ENCODE results near the gene AMFR.

AMFR gene

DNA sequence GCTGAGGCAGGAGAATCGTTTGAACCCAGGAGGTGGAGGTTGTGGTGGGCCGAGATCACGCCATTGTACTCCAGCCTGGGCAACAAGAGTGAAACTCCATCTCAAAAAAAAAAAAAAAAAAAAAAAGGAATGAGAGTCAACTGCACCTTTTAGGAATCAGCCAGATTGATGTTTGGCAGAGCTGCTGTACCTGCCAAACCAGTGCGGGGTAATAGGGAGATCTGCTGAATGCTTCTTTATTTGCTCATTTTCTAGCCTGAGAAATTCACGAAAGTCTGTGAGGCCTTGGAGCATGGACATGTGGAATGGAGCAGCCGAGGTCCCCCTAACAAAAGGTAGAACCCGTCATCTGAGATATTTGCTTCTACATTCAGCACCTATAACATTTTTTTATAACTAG lies 44.4 kb upstream of the AMFR start:
- Histone ChIP-seq H3K4me1 (ENCODE audit: insufficient read depth, low read length, severe bottlenecking) (no peaks in the 10 kb centered on the region), H2AFZ (ENCODE audit: low read length) (no peak overlapping the region), H3F3A (ENCODE audit: insufficient read depth, low read length) (no peaks in the 10 kb centered on the region), H3K9ac (ENCODE audit: low read length) (no peak overlapping the region), H3K4me2 (ENCODE audit: low read length) (no peak overlapping the region), H3K36me3 (ENCODE audit: insufficient read depth, low read length) (peaks cover 94% of the 10 kb centered on the region), H3K27ac (ENCODE audit: low read depth, low read length, poor library complexity, severe bottlenecking) (no peak overlapping the region), H4K20me1 (ENCODE audit: insufficient read depth, low read length) (no peaks in the 10 kb centered on the region), H3K27me3 (ENCODE audit: insufficient read depth, low read length) (no peaks in the 10 kb centered on the region), H3K9me2 (ENCODE audit: low read depth, low read length) (no peaks in the 10 kb centered on the region), H3K9me3 (ENCODE audit: low read length) (no peaks in the 10 kb centered on the region), H3K79me2 (ENCODE audit: insufficient read depth, low read length) (no peaks in the 10 kb centered on the region), H3K4me3 (ENCODE audit: low read depth, low read length, poor library complexity, severe bottlenecking) (no peak overlapping the region)
- TF ChIP-seq, protein P1, sequence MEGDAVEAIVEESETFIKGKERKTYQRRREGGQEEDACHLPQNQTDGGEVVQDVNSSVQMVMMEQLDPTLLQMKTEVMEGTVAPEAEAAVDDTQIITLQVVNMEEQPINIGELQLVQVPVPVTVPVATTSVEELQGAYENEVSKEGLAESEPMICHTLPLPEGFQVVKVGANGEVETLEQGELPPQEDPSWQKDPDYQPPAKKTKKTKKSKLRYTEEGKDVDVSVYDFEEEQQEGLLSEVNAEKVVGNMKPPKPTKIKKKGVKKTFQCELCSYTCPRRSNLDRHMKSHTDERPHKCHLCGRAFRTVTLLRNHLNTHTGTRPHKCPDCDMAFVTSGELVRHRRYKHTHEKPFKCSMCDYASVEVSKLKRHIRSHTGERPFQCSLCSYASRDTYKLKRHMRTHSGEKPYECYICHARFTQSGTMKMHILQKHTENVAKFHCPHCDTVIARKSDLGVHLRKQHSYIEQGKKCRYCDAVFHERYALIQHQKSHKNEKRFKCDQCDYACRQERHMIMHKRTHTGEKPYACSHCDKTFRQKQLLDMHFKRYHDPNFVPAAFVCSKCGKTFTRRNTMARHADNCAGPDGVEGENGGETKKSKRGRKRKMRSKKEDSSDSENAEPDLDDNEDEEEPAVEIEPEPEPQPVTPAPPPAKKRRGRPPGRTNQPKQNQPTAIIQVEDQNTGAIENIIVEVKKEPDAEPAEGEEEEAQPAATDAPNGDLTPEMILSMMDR (IDR thresholded peaks at IDR 0.05; ENCODE audit: low read length), result no peak
- no peak for TF ChIP-seq EZH2 (IDR thresholded peaks at IDR 0.05; ENCODE audit: borderline replicate concordance, low read length)

DNA sequence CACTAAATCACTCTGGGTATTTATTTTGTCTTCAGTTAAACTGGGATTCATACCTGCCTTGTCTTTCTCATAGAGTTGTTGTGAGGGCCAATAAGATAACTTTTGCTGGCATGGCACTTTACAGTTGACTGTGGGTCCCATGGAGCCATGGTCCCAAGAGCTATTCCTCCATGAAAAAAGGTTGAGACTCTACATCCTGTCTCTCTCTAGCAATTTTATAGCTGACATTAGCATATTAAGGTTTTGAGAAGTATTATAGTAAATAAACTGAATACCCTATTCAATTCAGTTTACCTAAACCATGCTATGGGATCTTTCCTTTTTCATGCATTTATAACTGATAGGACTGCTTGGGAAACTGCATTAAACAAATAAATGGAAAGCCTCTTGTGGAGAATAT lies 43.5 kb upstream of the AMFR start:
- H3K27ac ChIP-seq (ENCODE audit: low read depth, low read length, poor library complexity, severe bottlenecking), result no peak overlapping the region
- no peaks in the 10 kb centered on the region for H3K27me3 ChIP-seq (ENCODE audit: insufficient read depth, low read length)
- H2AFZ ChIP-seq (ENCODE audit: low read length), result no peak overlapping the region

DNA sequence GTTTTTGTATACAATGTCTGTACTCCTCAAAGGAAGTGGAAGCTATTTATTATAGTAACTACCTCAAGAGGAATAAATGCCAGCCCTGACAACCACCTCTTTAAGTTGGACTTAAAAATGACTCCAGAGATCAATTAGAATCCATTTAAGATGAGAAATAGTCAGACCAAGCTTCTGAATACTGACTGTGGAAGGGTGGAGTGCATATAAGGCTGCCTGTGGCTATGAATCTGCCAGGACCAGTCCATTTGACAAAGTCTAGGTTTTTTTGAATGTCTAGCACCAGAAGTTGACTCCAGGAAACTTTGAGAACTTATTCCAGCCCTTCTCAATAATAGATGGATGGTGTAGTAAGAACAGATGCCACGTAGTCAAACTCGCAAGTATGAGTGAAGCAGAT lies 41.0 kb upstream of the AMFR start:
- Histone ChIP-seq H3K9ac (ENCODE audit: low read length) (no peak overlapping the region), H3K9me3 (ENCODE audit: low read length) (no peaks in the 10 kb centered on the region)

More for the DNA sequence above, 43.5 kb upstream of the AMFR start:
- Histone ChIP-seq H3K9ac (ENCODE audit: low read length) (no peak overlapping the region), H3K79me2 (ENCODE audit: insufficient read depth, low read length) (no peaks in the 10 kb centered on the region), H3K9me3 (ENCODE audit: low read length) (no peaks in the 10 kb centered on the region), H4K20me1 (ENCODE audit: insufficient read depth, low read length) (no peaks in the 10 kb centered on the region), H3K4me1 (ENCODE audit: insufficient read depth, low read length, severe bottlenecking) (no peaks in the 10 kb centered on the region), H3K36me3 (ENCODE audit: insufficient read depth, low read length) (peaks cover 95% of the 10 kb centered on the region), H3K4me3 (ENCODE audit: low read depth, low read length, poor library complexity, severe bottlenecking) (no peak overlapping the region), H3F3A (ENCODE audit: insufficient read depth, low read length) (no peaks in the 10 kb centered on the region), H3K4me2 (ENCODE audit: low read length) (no peak overlapping the region), H3K9me2 (ENCODE audit: low read depth, low read length) (no peaks in the 10 kb centered on the region)
- TF ChIP-seq EZH2 (IDR thresholded peaks at IDR 0.05; ENCODE audit: borderline replicate concordance, low read length), result no peak
- TF ChIP-seq, protein P1 (IDR thresholded peaks at IDR 0.05; ENCODE audit: low read length), result no peak

More for the DNA sequence above, 41.0 kb upstream of the AMFR start:
- H3K4me2 ChIP-seq (ENCODE audit: low read length), result no peak overlapping the region
- H3K4me3 ChIP-seq (ENCODE audit: low read depth, low read length, poor library complexity, severe bottlenecking), result no peak overlapping the region
- H4K20me1 ChIP-seq (ENCODE audit: insufficient read depth, low read length), result no peaks in the 10 kb centered on the region
- H3K36me3 ChIP-seq (ENCODE audit: insufficient read depth, low read length), result peaks cover 91% of the 10 kb centered on the region
- no peaks in the 10 kb centered on the region for H3K4me1 ChIP-seq (ENCODE audit: insufficient read depth, low read length, severe bottlenecking)
- no peak overlapping the region for H3K27ac ChIP-seq (ENCODE audit: low read depth, low read length, poor library complexity, severe bottlenecking)
- H3K27me3 ChIP-seq (ENCODE audit: insufficient read depth, low read length), result no peaks in the 10 kb centered on the region
- no peaks in the 10 kb centered on the region for H3K79me2 ChIP-seq (ENCODE audit: insufficient read depth, low read length)
- H3F3A ChIP-seq (ENCODE audit: insufficient read depth, low read length), result no peaks in the 10 kb centered on the region
- H3K9me2 ChIP-seq (ENCODE audit: low read depth, low read length), result no peaks in the 10 kb centered on the region
- H2AFZ ChIP-seq (ENCODE audit: low read length), result no peak overlapping the region
- TF ChIP-seq, protein P1 (IDR thresholded peaks at IDR 0.05; ENCODE audit: low read length), result no peak
- no peak for TF ChIP-seq EZH2 (IDR thresholded peaks at IDR 0.05; ENCODE audit: borderline replicate concordance, low read length)
